NCI-H345 treated with DMSO at 0.1 percent for 48 hours (cell line): ENCODE data around the gene SPSB2.
A peak's percentile ranks its signal among the peaks of the same experiment; 100 is the strongest.
"Not testable (repeated sequence)": the region's sequence is repeated elsewhere in the genome, so short reads cannot be mapped to it uniquely, and the experiment has no call there.

Experiments
- DNase-seq: peaks from one replicate; lab custom pipeline; 2025; ENCODE audit not compliant: unreplicated experiment; lab: John Stamatoyannopoulos, UW

SPSB2 gene

DNA sequence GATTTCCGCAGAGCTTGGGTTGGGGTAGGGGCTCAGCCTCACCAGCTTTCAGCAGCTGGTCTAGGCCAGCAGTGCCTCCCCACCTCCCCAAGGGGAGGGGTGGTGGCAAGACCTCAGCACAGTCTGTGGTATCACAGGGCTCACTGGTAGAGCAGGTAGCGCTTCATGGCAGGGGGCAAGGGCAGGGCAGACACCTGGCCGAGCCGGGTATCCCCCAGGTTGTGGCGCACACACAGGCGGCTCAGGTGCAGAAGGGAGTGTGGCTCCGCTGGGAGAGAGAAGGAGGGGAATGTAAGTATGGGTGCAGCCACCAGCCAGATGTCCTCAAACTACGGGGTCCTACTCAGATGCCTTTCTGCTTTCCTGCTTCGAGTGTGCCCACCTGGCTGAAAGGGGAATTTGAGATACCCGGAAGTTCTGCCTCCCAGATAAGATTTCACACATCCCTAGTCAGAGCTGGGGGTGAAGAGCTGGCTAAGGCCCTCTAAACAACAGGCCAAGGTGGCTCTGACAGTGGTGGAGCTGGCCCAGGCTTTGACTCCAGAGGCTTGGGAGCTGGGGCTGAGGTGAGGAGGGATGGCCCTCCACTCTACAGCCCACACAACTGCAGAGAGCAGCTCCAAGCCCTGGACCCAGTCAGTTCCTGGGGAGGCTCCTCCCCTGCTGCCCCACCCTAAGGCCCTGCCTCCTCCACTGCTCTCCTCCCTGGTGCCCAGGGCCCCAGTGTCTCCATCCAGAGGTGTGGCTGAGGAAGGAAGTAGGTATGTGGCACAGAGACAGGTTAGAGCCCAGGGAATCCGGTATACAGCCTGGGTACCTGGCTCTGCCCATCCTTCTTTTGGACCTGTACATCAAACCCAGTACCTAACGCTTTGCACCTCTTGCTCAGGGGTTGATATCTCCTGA, 1.8 kb downstream of the SPSB2 start:
- peak; percentile 24 for DNase-seq

DNA sequence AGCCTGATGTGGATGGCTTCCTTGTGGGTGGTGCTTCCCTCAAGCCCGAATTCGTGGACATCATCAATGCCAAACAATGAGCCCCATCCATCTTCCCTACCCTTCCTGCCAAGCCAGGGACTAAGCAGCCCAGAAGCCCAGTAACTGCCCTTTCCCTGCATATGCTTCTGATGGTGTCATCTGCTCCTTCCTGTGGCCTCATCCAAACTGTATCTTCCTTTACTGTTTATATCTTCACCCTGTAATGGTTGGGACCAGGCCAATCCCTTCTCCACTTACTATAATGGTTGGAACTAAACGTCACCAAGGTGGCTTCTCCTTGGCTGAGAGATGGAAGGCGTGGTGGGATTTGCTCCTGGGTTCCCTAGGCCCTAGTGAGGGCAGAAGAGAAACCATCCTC, 2.8 kb downstream of the SPSB2 start:
- DNase-seq = not testable (repeated sequence)

DNA sequence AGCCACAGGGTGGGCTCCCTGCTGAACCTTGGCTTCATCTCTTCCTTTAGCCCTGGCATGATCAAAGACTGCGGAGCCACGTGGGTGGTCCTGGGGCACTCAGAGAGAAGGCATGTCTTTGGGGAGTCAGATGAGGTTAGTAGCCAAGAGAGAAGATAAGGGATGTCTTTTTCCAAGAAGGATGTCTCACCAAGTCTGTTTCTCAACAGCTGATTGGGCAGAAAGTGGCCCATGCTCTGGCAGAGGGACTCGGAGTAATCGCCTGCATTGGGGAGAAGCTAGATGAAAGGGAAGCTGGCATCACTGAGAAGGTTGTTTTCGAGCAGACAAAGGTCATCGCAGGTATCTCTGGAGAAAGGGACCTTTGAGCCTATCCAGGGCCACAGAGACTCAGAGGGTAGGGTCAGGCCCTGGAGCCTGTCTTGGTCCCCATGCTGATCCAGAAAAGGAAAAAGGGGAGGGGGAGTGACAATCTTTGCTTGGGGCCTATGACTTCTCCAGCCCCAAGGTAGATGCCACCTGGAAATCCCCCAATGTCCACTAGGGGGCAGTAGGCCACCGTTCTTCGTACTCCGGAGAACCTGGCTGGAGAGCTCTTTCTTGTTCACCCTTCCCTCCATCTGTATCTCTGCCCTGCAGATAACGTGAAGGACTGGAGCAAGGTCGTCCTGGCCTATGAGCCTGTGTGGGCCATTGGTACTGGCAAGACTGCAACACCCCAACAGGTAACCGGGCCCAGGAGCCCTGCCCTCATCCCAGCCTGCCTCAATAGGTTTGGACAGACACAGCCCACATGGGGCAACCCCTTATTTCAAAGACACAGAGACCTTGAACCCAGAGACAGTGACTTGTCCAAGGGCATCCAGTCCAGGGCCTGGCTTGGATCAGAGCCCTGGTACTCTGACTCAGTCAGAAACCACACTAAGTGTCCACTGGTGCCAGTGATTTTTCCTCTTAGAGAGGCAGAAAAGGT, 3.8 kb downstream of the SPSB2 start:
- DNase-seq = peak; percentile 20

DNA sequence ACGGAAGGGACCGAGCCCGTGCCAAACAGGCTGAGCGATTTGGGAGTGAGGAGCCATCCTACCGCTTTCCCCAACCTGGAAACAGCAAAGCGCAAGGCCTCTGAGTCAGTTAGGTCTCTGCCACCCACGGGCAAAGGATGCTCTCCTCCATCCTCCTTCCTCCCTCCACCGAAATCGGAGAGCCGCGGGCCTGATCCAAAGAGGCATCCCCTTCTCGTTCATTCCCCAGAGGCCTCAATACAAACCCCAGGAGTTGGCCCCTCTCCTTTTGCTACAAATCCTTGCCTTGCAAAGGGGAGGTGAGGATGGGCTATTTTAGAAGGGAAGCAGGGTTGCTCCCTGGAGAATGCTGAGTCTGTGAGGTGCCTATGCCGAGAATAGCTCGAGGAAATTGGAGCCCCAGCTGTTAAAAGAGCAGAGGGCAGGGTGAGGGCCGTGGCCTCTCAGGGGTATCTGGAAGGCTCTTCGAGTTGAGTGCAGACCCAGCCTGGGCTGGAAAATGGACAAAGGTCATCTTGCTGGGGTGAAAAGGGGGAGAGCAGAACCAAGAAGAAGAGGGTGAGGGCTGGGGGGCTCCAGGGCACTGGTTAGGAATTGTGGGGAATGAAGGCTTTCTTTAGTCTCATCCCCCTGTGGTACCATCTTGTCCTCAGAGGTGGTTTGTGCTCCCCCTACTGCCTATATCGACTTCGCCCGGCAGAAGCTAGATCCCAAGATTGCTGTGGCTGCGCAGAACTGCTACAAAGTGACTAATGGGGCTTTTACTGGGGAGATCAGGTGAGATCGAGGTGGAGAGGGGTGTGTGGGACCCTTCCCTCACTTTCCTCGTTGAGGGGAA, 4.7 kb downstream of the SPSB2 start:
- no peak for DNase-seq

DNA sequence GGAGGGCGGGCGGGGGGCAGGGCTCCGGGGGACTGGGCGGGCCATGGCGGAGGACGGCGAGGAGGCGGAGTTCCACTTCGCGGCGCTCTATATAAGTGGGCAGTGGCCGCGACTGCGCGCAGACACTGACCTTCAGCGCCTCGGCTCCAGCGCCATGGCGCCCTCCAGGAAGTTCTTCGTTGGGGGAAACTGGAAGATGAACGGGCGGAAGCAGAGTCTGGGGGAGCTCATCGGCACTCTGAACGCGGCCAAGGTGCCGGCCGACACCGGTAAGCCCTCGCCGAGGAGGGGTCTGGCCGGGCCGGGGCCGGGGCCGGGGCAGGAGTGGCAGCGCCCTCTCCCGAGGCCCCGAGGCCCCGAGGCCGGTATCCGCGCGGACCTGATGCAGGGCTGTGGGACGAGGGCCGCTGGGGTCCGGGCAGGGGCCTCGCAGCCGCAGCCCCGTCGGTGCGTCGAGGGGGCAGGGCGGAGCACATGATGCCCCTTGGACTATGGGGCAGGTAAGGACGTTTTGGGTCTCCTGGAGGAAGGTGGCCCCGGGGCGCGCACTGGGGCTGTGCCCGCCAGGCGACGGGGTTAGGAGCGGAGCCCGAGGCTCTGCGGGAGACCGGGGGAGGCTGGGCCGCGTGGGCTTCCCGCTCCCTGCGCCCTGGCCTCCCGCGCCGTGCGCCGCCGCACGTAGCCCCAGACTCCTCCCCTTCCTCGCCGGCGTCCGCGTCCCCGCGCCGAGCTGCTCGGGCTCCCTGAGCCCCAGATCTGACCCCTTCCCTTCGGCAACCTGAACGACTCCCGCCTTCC, 5.5 kb downstream of the SPSB2 start, which contains the start of gene TPI1:
Gene TPI1 (plus strand): TSS at position 119 of the 798 bp plus-strand sequence. CDS start 36 bp downstream, at position 155.
- DNase-seq = peak; percentile 41

DNA sequence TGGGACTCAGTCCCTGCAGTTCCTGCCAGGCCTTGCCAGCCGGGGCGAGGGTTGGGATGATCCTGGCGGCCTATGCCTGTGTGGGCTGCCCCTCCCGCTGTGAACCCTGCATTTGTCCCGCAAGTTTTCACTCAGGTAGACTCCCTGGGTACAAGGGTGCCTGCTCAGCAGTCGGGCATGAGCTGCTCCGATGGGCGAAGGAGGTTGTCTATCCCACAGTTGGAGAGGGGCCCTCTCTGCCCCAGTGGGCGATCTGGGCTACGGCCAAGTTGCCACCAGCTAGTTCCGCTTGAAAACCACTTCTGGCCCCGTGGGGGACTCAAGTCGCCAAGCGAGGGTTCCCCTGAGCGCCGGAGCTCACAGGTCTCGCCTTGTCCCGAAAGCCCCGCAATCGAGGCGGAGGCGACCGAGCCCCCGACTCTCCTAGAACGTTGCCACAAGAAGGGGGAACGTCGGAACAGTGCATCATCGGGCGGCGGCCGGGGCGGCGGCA, 6.1 kb downstream of the SPSB2 start:
- no peak for DNase-seq

DNA sequence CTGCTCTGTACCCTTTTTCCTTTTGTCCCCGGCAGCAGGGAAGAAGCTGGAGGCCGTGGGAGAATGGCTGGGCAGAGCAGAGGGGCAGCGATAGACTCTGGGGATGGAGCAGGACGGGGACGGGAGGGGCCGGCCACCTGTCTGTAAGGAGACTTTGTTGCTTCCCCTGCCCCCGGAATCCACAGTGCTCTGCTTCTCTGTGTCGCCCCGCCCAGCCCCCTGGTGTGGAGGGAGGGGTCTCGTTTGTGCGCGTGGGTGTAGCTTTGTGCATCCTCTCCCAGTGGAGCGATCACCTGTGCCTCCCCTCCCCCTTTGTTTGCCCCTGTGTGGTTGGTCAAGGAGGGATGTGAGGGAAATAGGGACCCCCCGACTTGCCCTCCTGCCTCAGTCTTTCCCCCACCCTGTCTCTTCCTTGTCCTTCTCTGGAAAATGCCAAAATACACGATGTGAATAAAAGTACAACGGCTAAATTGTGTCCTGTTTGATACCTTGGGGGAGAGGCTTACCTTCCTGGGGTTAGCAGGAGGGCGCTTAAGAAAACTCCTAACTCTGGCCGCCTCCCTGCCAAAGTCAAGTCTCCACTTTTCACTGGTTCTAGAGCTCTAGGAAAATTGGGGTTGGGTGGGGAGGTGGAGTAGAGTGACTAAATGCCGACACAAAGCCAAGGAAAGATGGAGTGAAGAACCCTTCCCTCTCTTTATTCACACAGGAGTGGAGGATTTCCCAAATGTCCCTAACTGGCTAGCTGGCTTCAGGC, 6.8 kb downstream of the SPSB2 start:
- DNase-seq = no peak

DNA sequence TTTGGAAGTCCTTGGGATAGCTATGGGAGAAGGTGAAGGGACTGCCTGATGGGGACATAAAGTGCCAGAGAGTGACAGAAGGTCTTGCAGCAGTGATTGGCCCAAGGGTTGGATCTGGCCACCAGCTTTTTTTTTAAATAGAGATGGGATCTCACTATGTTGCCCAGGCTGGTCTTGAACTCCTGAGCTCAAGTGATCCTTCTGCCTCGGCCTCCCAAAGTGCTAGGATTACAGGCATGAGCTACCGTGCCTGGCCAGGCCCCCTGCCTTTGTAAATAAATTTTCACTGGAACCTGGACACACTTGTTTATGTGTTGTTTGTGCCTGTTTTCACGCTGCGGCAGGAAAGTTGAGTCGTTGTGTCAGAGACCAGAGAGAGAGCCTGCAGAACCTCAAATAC, 7.8 kb downstream of the SPSB2 start:
- not testable (repeated sequence) for DNase-seq

DNA sequence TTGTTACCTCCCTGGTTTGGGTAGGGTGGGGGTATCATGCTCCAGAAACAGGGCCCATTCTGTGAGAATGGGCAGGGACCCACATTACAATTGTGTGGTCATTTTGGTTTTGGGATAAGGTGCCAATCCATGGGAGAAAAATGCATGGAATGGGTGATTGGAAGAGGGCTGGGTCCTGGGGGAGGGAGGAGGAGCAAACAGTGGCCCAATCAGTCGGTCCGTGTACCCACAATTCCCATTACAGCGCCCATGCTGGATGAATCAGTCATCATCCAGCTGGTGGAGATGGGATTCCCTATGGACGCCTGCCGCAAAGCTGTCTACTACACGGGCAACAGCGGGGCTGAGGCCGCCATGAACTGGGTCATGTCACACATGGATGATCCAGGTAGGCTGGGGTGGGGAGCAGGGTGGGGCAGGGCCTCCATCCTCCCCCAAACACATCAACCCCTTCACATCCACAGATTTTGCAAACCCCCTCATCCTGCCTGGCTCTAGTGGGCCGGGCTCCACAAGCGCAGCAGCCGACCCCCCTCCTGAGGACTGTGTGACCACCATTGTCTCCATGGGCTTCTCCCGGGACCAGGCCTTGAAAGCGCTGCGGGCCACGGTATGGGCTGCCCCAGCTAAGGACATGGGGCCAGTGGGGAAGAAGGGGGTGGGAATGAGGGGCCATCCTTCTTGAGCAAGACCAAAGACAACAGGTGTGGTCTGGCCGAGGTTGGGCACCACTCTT, 9.3 kb downstream of the SPSB2 start:
- no peak for DNase-seq

DNA sequence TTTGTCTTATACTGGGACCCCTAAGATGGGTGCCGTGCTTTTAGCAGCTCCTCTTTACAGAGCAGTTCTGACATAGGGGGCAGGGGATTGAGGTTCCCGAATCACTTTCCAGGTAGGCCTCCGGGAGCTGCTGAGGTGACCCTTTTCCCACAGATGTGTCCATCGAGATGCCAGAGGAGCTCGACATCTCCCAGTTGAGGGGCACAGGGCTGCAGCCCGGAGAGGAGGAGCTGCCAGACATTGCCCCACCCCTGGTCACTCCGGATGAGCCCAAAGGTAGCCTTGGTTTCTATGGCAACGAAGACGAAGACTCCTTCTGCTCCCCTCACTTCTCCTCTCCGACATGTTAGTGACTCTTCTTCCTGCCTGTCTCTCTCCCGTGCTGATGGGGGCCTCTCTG, 10.1 kb downstream of the SPSB2 start:
- no peak for DNase-seq

DNA sequence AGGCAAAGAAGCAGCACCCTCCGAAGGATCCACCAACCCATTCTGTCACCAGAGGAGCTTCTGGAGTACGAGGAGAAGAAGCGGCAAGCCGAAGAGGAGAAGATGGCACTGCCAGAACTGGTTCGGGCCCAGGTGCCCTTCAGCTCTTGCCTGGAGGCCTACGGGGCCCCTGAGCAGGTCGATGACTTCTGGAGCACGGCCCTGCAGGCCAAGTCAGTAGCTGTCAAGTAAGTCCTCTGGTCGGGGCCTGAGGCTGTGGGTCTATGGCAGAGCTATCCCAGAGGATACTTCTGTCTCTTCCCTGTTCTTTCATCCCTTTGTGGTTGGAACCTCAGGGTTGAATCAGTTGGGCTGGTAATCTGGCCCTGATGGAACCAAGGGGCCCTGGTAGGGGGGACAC, 11.7 kb downstream of the SPSB2 start:
- no peak for DNase-seq

DNA sequence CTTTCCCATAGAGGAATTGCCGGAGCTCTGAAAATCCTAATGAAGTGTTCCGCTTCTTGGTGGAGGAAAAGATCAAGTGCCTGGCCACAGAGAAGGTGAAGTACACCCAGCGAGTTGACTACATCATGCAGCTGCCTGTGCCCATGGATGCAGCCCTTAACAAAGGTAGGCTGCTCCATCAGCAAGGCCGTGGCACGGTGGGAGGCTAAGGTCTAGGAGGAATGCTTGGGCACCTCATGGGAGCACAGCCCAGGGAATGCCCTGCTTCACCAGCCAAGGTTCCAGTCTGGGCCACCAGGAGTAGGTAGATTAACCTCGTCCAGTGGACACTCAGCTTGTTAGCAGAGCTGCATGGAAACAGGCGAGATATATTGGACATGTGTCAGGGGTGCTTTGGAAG, 12.2 kb downstream of the SPSB2 start:
- no peak for DNase-seq

DNA sequence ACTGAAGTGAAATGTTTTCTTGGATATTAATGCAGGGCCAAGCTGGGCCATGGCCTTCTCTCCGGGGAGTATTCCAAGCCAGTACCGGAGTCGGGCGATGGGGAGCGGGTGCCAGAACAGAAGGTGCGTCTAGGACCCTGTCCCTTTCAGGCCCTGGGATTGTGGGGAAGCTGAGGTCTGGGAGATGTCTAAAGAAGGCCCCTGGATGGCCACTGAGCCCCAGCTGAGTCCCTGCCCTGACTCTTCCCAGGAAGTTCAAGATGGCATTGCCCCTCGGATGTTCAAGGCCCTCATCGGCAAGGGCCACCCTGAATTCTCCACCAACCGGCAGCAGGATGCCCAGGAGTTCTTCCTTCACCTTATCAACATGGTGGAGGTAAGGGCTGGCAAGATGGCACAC, 13.0 kb downstream of the SPSB2 start:
- DNase-seq = no peak

DNA sequence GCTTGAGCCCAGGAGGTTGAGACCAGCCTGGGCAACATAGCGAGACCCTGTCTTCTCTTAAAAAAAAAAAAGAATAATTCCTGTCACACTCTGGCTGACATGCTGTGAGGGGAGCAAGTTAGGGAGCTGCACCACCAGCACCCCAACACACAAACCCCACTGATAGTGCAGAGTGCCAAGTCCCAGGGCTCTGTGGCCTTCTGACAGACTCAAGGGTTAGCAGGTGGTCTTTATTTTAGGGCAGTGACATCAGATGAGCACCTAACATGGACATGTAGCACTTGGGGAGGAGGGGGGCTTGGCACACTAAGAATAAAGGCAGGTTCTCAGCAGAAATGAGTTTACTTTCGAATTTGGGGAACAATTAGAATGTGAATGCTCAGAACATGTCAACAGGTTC, 14.3 kb downstream of the SPSB2 start:
- no peak for DNase-seq

DNA sequence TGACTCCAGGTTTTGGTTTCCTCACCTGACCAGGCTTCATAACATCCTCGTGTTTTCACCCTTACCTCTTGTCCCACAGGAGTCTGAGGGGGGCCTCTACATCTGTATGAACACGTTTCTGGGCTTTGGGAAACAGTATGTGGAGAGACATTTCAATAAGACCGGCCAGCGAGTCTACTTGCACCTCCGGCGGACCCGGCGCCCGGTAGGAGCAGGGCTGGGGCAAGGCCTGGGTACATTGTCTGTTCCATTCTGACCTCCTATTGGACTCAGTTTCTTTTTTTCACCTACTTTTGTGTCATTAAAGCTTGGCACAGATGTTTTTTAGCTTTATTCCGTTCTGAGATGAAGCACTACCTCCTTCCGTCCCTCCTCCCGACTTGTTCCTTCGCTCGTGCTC, 17.8 kb downstream of the SPSB2 start:
- DNase-seq = no peak

DNA sequence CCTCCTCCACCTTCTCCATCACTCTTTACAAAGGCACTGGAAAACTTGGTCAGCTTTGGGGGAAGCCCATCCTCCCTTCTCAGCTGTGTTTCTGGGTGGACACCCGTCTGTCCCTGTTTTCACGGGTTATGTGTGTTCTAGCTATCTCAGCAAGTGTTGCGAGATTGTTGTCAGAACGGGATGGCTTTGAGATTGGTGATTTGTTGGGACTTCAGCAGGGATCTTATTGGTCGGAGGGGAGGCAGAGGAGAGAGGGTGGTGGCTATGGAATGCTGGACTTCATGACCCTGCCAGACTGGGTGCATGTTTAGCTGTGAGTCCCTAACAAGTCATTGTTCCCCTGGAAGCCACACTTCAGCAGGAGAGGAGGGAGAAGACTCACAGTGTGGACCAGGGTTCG, 19.1 kb downstream of the SPSB2 start:
- DNase-seq = no peak

DNA sequence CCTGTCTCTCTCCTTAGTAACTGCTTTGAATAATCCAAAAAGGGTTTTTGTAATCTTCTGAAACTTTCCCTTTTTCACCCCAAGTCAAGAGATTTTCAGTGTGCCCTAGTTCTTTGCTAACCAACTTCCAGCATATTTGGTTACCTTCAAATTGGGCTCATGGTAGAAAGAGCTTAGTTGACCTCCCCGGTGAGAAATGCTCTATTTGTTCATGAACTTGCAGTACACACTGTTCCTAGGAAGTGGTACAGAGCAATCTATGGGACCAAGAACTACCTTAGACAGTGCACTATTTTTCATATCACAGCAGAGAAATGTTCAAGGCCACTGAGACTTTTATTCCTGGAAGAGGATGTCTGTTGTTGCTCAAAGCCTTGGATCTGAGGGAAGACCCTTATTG, 19.5 kb downstream of the SPSB2 start:
- DNase-seq = no peak

DNA sequence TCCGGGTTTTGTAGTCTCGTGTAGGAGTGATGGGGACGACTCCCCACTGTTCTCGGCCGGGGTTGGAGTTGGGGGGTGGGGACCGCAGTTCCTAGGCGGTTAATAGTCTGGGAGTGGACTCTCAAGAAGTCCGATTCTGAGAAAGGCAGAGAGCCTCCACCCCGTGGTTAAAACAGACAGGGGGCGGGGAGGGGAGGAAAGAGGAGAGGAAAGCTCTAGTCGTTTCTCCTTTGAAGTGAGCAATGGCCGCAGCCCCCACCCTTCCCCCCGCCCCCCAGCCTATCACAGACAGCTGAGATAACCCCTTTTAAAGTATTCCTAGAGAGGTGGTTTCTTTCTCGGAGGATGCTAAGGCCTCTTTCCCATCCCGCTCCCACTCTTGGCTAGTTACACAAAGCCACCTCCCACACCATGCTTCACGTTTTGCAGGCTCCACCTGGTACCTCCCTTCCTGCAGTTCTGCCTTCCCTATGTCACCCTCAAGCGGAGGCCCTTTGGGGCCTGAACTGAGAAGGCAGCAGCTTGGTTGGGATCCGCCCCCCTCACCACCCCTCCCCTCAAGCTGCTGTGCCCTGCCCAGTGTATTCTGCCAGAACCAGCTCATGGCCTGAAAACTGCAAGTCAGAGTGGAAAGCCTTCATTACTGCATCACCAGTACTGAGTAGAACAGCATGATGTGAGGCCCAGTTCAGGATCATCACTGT, 20.3 kb downstream of the SPSB2 start:
- no peak for DNase-seq
